Measurements from ENCODE around the gene VAT1. TPM values are rescaled to one million over a fixed set of nuclear protein-coding genes. Genes with fewer than 3 reads are reported as not detected.
"Not testable (repeated sequence)": the region's sequence is repeated elsewhere in the genome, so short reads cannot be mapped to it uniquely, and the experiment has no call there.

VAT1 gene
- total RNA-seq, 1 donor from 2014 or later: 77.9 TPM

GRCh38 chr17:42979511-42980273 is 42.5 kb downstream of the VAT1 start, which contains the start of gene PTGES3L:
Gene PTGES3L (minus strand): TSS chr17:42980080. CDS start chr17:42980053, 27 bp downstream.
- DNase-seq (ENCODE audit: low spot score in 2 of 2) (peak; percentile 59 to 71), FAIRE-seq (no peak)

- FAIRE-seq; DNase-seq (ENCODE audit: low spot score in 2 of 2): not testable (repeated sequence)
These were observed 46.5 kb downstream of the VAT1 start for GRCh38 chr17:42975701-42976100.

GRCh38 chr17:42975265-42975664 is 46.9 kb downstream of the VAT1 start:
- no peak for FAIRE-seq
- DNase-seq (ENCODE audit: low spot score in 2 of 2): no peak

- not testable (repeated sequence) for DNase-seq (ENCODE audit: low spot score in 2 of 2); FAIRE-seq
These were observed 48.9 kb downstream of the VAT1 start for GRCh38 chr17:42973323-42973722.

GRCh38 chr17:42971589-42971988 is 50.6 kb downstream of the VAT1 start:
- DNase-seq (ENCODE audit: low spot score in 2 of 2) (no peak), FAIRE-seq (no peak)

- DNase-seq (ENCODE audit: low spot score in 2 of 2) (no peak), FAIRE-seq (no peak)
These were observed 53.1 kb downstream of the VAT1 start for GRCh38 chr17:42969001-42969581.

GRCh38 chr17:42967925-42968324 is 54.3 kb downstream of the VAT1 start:
- DNase-seq (ENCODE audit: low spot score in 2 of 2): no peak
- no peak for FAIRE-seq

Other genes with a start within 250 kb of the VAT1 start
- gene VPS25, start 248.9 kb downstream of the VAT1 start, total RNA-seq: 26.1 TPM
- gene WNK4, start 241.8 kb downstream of the VAT1 start, total RNA-seq: 0.41 TPM
- gene COA3, start 223.7 kb downstream of the VAT1 start, total RNA-seq: 98.6 TPM
- gene CNTD1, start 223.5 kb downstream of the VAT1 start, total RNA-seq: 0.82 TPM
- gene BECN1, start 198.1 kb downstream of the VAT1 start, total RNA-seq: 74.6 TPM
- gene PSME3, start 189.0 kb downstream of the VAT1 start, total RNA-seq: 37.9 TPM
- 0.41 TPM for gene AOC2, start 177.8 kb downstream of the VAT1 start, total RNA-seq
- 0.41 TPM for gene AOC3, start 171.2 kb downstream of the VAT1 start, total RNA-seq
- gene G6PC1, start 121.6 kb downstream of the VAT1 start, total RNA-seq: not detected
- 28.5 TPM for gene AARSD1, start 57.9 kb downstream of the VAT1 start, total RNA-seq
- 2.9 TPM for gene PTGES3L, start 42.3 kb downstream of the VAT1 start, total RNA-seq
- 14.3 TPM for gene RUNDC1, start 41.8 kb downstream of the VAT1 start, total RNA-seq
- 1,220 TPM for gene RPL27, start 24.0 kb downstream of the VAT1 start, total RNA-seq
- 1.2 TPM for gene IFI35, start 15.6 kb downstream of the VAT1 start, total RNA-seq
- 4.5 TPM for gene RND2, start 2.8 kb upstream of the VAT1 start, total RNA-seq
- gene BRCA1, start 103.0 kb upstream of the VAT1 start, total RNA-seq: 6.1 TPM
- gene NBR1, start 148.8 kb upstream of the VAT1 start, total RNA-seq: 66.0 TPM
- gene TMEM106A, start 189.5 kb upstream of the VAT1 start, total RNA-seq: under 0.01 TPM
- not detected for gene CCDC200, start 206.2 kb upstream of the VAT1 start, total RNA-seq
- not detected for gene RNU2-1, start 211.6 kb upstream of the VAT1 start, total RNA-seq

Measured in frontal cortex (tissue), 4 donors.